Fibroblast of skin of right quadriceps (primary cell): Measurements from ENCODE around the gene MRPL52.
A peak's percentile ranks its signal among the peaks of the same experiment; 100 is the strongest.
"Not testable (repeated sequence)": the region's sequence is repeated elsewhere in the genome, so short reads cannot be mapped to it uniquely, and the experiment has no call there.

Experiments
- DNase-seq: peaks from one replicate; pipeline ENCODE4 v3.0.0-alpha.2; 2013

The MRPL52 gene

GRCh38 chr14:22812744-22813143 is 16.9 kb upstream of the MRPL52 start:
- no peak for DNase-seq

- no peak for DNase-seq
These were observed 16.5 kb upstream of the MRPL52 start for GRCh38 chr14:22813145-22813544.

GRCh38 chr14:22814373-22814772 is 15.3 kb upstream of the MRPL52 start:
- no peak for DNase-seq

- DNase-seq: peak; percentile 31
These were observed 14.6 kb upstream of the MRPL52 start, which contains the start of gene SLC7A7 for GRCh38 chr14:22814941-22815713. TSS of gene SLC7A7 (minus strand) at chr14:22815435. CDS start at chr14:22813398, 2,037 bp downstream.

DNA sequence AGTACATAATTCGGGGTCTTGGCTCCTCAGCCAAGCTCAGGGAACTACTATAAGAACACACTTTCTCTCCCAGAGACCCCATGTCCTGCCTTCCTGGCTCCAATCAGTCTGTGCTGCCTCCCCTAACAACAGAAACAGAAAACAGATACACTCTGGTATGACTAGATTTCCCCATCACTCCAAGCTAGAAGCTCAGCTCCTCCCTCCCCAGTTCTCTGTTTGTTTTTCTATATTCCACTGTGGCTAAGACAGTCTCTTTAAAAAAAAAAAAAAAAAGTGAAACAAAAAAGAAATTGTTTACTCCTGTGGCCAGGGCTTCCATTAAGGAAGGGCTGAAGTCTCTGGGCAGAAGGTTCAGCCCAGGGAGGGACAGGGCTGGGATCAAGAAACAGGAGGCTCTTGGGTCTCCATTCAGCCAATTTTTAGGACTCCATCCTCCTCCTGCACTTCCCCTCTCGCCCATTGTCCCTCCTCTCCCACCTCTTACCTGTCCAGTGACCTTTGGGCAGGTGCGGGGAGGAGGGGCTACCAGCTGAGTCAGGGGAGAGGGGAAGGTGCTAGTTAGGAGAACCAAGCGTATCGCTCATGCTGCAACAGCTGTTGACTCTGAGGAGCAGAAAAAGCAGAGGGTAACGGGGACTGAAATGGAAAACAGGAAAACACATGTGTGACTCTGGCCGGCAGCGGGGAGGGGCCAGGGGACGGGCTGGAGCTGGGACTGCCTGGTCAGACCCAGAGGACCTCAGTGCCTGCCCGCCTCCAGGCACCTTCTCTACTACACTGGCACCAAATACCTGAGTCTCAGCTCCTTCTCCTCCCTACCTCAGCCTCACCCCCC is 10.3 kb upstream of the MRPL52 start:
- peak; percentile 51 for DNase-seq

DNA sequence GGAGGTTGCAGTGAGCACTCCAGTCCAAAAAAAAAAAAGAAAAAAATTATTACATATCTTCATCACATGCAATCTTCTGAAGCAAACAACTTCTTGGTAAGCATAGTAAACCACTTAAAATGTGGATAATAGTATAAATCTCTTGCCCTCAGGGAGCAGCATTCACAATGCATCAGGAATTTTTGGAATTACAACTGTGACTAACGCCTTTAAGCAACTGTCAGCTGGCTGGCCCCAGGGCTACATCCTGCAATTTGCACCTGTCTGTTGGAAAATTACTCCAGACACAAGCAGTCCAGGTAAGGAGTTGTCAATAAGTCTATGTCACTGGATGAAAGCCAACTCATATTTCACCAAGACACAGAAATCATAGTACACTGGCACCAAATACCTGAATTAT is 9.0 kb upstream of the MRPL52 start:
- DNase-seq: peak; percentile 34

DNA sequence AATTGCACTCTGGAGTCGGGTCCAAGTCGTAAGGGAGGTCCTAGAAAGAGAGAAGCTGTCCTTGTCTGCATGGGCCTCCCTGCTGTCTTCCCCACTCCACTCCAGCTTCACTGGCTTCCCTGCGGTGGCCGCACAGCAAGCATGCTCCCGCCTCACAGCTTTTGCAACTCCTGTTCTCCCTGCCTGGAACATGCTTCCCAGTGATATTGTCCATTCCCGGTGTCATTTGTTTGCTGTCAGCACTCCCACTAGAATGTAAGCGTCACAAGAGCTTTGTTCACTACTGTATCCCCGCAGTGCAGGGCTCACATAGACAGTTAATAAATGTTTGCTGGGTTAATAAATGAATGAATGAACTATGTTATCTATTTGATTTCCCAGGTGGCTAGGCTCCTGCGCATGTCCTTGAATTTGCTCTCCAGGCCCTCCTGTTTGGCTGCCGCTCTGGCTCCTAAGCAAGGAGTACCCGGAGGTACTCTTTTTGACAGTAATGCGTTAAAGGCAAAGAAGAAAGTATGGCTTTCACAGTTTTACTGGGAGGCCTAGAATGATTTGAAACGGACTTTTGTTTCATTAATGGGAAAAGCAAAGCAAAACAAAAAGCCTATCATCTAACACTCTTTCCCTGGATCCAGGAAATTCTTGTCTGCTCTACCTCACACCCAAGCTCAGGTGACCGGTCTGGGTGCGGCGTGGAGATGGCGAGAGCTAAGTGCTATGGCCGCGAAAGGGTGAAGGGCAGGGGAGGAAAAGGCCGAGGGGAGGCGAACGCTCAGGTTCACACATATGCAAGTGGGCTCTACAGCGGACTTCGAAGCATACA is 8.3 kb upstream of the MRPL52 start:
- DNase-seq: no peak

DNA sequence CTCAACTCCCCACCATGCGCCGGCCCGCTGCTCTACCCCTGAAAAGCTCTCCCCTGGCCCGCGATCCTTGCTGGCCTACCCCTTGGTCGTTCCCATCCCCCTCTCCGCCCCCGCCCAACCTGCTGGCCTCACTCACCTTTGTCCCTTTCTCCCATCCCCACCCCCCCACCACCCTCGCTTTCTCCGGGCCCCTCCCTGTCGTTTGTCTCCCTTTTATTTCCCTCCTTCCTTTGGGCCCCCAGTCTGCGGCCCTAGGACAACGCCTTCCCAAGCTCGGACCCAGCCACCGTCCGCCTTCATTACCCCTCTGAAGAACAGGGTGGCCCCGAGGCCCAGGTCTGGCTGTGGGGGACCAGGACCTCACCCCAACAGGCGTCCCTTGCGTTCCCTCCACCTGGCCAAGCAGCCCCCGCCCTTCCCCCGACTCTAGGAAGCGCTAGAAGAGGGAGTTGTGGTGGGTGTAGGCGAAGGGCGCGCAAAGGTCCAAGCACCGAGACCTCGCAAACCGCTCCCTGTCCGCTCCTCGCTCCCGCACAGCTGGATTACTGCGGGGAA is 7.6 kb upstream of the MRPL52 start:
- DNase-seq: no peak

DNA sequence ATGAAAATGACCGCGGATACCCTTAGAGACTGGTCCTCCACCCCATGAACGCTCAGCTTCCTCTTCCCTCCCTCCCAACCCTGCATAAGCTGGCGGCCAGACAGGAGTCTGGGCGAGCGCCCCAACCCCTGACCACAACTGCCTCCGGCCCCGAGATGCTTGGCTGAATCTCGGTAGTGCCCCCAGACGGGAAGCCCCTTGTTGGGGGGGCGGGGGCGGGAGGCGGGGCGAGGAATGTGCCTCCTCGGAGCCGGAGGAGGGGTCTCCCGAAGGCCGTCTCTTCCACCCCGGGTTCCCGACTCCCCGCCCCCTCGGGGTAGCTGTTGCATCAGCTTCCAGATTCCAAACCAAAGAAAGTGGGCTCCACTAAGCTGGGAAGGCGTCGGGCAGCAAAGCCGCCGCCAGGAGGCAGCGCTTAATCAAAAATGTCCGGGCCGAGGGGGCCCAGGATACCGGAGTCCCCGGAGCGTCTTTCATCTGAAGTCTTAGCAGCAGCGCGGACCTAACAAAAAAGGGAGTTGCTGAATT is 7.1 kb upstream of the MRPL52 start:
- DNase-seq: peak; percentile 92

DNA sequence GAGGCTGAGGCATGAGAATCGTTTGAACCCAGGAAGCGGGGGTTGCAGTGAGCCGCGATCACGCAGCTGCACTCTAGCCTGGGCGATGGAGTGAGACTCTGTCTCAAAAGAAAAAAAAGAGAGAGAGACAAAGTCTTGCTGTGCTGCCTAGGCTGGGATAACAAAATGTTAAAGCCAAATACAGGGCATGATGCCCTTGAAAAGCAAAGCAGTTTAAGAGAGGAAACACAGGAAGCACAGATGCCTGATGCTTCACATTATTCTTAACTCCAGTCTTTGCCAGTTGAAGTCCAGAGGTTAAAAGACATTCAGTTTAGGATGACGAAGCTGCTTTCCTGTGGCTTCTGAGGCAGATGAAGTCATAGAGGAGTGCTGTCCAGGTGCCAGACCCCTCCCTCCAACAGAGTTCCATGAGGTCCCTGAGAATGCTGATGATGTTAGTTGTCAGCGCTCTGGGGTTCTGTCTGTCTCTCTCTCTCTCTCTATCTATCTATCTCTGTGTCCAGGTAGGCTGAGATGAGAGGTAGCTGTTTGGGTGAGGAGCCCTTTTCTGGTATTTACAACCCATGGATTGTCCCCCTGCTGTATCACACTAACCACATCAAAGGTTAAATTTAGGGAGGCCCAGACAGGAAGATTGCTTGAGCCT is 4.9 kb upstream of the MRPL52 start:
- DNase-seq: peak; percentile 91

DNA sequence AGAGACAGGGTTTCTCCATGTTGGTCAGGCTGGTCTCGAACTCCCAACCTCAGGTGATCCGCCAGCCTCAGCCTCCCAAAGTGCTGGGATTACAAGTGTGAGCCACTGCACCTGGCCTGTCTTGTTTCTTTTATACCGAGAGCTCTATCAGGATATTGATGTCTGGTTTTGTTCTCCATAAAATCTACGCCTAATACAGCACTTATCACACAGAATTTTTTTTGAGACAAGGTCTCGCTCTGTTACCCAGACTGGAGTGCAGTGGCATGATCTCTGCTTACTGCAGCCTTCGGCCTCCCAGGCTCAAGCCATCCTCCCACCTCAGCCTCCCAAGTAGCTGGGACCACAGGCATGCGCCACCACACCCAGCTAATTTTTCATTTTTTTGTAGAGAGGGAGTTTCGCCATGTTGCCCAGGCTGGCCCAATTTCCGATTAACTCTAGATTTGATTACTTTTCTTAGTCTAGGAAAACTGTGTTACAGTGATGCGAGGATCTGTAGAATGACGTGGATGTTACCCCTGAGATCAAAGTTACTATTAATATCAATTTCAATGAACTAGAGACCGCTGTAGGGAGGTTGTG is 519 bp upstream of the MRPL52 start:
- not testable (repeated sequence) for DNase-seq

GRCh38 chr14:22830443-22831010 is 840 bp downstream of the MRPL52 start:
- no peak for DNase-seq

- no peak for DNase-seq
These were observed 5.8 kb downstream of the MRPL52 start for GRCh38 chr14:22835505-22835904.

- DNase-seq: peak; percentile 91
These were observed 6.8 kb downstream of the MRPL52 start, which contains the start of gene MMP14 for GRCh38 chr14:22836301-22837113. TSS of gene MMP14 (plus strand) at chr14:22836585. CDS start at chr14:22836818, 233 bp downstream.

DNA sequence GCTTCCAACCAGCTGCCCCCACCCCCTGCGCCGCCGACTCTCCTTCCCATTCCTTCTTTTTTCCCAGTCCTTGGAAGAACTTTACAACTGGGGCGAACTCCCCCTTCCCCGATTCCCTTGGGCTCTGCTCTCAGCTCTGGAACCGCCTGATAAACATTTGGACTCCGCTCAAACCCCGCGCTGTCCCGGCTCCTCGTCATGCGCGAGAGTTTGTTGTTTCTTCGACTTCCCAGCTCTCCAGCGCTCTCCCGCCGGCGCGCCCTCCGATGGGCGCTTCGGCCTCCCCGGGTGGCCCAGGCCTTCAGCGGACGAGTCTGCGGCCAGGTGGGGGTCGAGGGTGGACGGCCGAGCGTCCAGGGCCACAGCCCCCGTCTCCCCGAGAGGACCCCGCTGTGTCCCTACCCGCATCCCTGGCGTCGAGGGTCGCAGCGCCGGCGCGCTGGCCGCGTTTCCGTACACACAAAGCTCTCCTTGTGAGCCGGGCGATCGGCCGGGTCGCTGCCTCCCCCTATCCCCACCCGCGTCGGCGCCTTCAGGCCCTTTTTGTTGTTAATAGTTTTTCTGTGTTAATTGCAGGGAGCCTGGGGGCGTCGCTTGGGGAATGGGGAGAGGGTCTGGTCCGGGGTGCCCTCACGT is 7.5 kb downstream of the MRPL52 start:
- DNase-seq: peak; percentile 63

- DNase-seq: peak; percentile 61
These were observed 8.3 kb downstream of the MRPL52 start for GRCh38 chr14:22837750-22838538.

DNA sequence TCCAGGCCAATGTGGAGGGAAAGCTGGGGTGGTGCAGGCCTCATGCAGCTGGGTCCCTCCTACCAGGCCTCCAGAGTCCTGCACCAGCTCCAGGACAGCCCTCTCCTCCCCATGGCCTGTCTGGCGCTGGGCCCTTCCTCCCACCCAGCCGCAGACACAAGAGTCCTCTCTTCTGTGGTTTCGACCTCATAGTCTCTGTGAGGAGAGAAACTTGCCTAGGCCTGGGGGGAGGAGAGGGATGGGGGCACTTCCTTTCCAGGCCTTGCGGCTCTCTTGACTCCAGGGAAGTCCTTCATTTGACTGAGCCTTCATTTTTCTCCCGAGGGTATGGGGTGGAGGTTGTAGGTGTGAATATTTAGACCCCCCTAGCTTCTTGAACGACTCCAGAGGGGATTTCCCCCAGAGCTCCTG is 8.9 kb downstream of the MRPL52 start:
- peak; percentile 82 for DNase-seq

GRCh38 chr14:22839159-22839779 is 9.6 kb downstream of the MRPL52 start:
- DNase-seq: no peak
